NT2/D1 (cell line): Measurements from ENCODE around the gene PTPN23.

Experiments
- SUZ12 ChIP-seq: IDR thresholded peaks from 2 replicates; pipeline ENCODE4 v1.6.1; 2011; ENCODE audit not compliant: insufficient read length, insufficient read depth; ENCODE audit errors: extremely low read depth
- YY1 ChIP-seq: IDR thresholded peaks from 2 replicates; pipeline ENCODE4 v1.6.1; 2011; ENCODE audit not compliant: insufficient read length, insufficient read depth
- ZNF274 ChIP-seq: IDR thresholded peaks from 2 replicates; pipeline ENCODE4 v1.6.1; 2011; ENCODE audit warnings: mild to moderate bottlenecking, low read depth, low read length

GRCh38 chr3:47342812-47343211 is 38.0 kb upstream of the PTPN23 start:
- TF ChIP-seq YY1 (no peak), ZNF274 (no peak), SUZ12 (no peak)
